ENCODE data around the gene CIB2.

- TF ChIP-seq EZH2 (IDR thresholded peaks at IDR 0.05; ENCODE audit: borderline replicate concordance, insufficient read depth, low read length, poor library complexity, severe bottlenecking) (no peak), CTCF (IDR thresholded peaks at IDR 0.05; ENCODE audit: poor library complexity, severe bottlenecking) (no peak), RAD21 (conservative IDR thresholded peaks at IDR 0.05) (no peak), REST (IDR thresholded peaks at IDR 0.05; ENCODE audit: borderline replicate concordance) (no peak), SMC3 (conservative IDR thresholded peaks at IDR 0.05; ENCODE audit: poor library complexity) (no peak)
These were observed 48.7 kb upstream of the CIB2 start for GRCh38 chr15:78179906-78180305.

Data from neural cell (in vitro differentiated cells).